Measurements from ENCODE around the gene NPC1L1. TPM values are rescaled to one million over a fixed set of nuclear protein-coding genes. Genes with fewer than 3 reads are reported as not detected.

NPC1L1 gene
- total RNA-seq, 1 experiment from 2014 or later, result 0.15 TPM

GRCh38 chr7:44530990-44531389, 10.1 kb downstream of the NPC1L1 start (continued):
- TF ChIP-seq, protein P1, sequence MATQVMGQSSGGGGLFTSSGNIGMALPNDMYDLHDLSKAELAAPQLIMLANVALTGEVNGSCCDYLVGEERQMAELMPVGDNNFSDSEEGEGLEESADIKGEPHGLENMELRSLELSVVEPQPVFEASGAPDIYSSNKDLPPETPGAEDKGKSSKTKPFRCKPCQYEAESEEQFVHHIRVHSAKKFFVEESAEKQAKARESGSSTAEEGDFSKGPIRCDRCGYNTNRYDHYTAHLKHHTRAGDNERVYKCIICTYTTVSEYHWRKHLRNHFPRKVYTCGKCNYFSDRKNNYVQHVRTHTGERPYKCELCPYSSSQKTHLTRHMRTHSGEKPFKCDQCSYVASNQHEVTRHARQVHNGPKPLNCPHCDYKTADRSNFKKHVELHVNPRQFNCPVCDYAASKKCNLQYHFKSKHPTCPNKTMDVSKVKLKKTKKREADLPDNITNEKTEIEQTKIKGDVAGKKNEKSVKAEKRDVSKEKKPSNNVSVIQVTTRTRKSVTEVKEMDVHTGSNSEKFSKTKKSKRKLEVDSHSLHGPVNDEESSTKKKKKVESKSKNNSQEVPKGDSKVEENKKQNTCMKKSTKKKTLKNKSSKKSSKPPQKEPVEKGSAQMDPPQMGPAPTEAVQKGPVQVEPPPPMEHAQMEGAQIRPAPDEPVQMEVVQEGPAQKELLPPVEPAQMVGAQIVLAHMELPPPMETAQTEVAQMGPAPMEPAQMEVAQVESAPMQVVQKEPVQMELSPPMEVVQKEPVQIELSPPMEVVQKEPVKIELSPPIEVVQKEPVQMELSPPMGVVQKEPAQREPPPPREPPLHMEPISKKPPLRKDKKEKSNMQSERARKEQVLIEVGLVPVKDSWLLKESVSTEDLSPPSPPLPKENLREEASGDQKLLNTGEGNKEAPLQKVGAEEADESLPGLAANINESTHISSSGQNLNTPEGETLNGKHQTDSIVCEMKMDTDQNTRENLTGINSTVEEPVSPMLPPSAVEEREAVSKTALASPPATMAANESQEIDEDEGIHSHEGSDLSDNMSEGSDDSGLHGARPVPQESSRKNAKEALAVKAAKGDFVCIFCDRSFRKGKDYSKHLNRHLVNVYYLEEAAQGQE (IDR thresholded peaks at IDR 0.05; ENCODE audit: low read depth), result no peak

GRCh38 chr7:44524811-44525388, 16.2 kb downstream of the NPC1L1 start:
- Histone ChIP-seq H3K27me3 (ENCODE audit: insufficient read depth, low read length) (no peaks in the 10 kb centered on the region), H3K27ac (ENCODE audit: low read depth, low read length) (no peak overlapping the region), H4K20me1 (ENCODE audit: insufficient read depth) (no peaks in the 10 kb centered on the region), H3K4me2 (ENCODE audit: low read length) (no peak overlapping the region), H3K9ac (ENCODE audit: low read length) (no peak overlapping the region), H2AFZ (ENCODE audit: low read depth, low read length, poor library complexity, severe bottlenecking) (no peak overlapping the region), H3K36me3 (ENCODE audit: control insufficient read depth in 1 of 2, insufficient read depth in 2 of 2, low read length in 2 of 2) (no peaks in the 10 kb centered on the region), H3K4me3 (replicated peaks in 1 of 2; ENCODE audit: low read depth in 1 of 2, low read length in 2 of 2) (no peak overlapping the region), H3K9me2 (ENCODE audit: insufficient read depth) (no peaks in the 10 kb centered on the region), H3K4me1 (ENCODE audit: control insufficient read depth in 1 of 2, insufficient read depth in 2 of 2, low read length in 2 of 2) (no peaks in the 10 kb centered on the region), H3K79me2 (ENCODE audit: insufficient read depth, low read length) (no peaks in the 10 kb centered on the region), H3K9me3 (ENCODE audit: control insufficient read depth in 1 of 2, insufficient read depth in 1 of 2, low read depth in 1 of 2, low read length in 2 of 2) (no peaks in the 10 kb centered on the region)
- intact Hi-C loops (cut with micrococcal nuclease), result no loop called here
- no TSS peak for BruUV-seq (replicated peaks)
- TF ChIP-seq, protein P2, sequence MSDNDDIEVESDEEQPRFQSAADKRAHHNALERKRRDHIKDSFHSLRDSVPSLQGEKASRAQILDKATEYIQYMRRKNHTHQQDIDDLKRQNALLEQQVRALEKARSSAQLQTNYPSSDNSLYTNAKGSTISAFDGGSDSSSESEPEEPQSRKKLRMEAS (IDR thresholded peaks at IDR 0.05), result no peak
- TF ChIP-seq EZH2phosphoT487 (IDR thresholded peaks at IDR 0.05; ENCODE audit: borderline replicate concordance) (no peak), CTCF (IDR thresholded peaks at IDR 0.05 in 2 of 3, conservative IDR thresholded peaks at IDR 0.05 in 1 of 3; ENCODE audit: borderline replicate concordance in 1 of 3, insufficient read depth in 1 of 3, low read depth in 2 of 3, low read length in 2 of 3) (no peak), CBX3 (IDR thresholded peaks at IDR 0.05; ENCODE audit: low read depth) (no peak), SIN3A (IDR thresholded peaks at IDR 0.05; ENCODE audit: low read depth) (no peak), ELF1 (IDR thresholded peaks at IDR 0.05; ENCODE audit: borderline replicate concordance, low read depth) (no peak), JUND (IDR thresholded peaks at IDR 0.05) (no peak), FOSL1 (IDR thresholded peaks at IDR 0.05; ENCODE audit: low read depth) (no peak), TCF7L2 (IDR thresholded peaks at IDR 0.05; ENCODE audit: borderline replicate concordance, extremely low read depth, insufficient read depth, insufficient read length) (no peak)
- ChIA-PET POLR2A (no interaction called here), RAD21 (ENCODE audit: low non-redundant PET in 1 of 2, low total read pairs in 2 of 2, uncharacterized antibody in 2 of 2, unreplicated experiment in 2 of 2) (no interaction called here), CTCF (interaction anchor here (4.7 kb wide), 1 partner anchor 10 kb away, joined by 14 read pairs; no protein-coding TSS in a partner anchor)
- ATAC-seq, result no peak
- DNase-seq (ENCODE audit: low read depth, low spot score), result no peak

All from HCT116 (cell line).